Duodenal mucosa (tissue), 2 donors: ENCODE data around the gene SYT12.
A peak's percentile ranks its signal among the peaks of the same experiment; 100 is the strongest.

Experiments used
- H3K27ac ChIP-seq: one replicate; pipeline ENCODE4 v1.7.0; 2013; ENCODE audit warnings: low read depth, low read length
- H3K27me3 ChIP-seq, 2 donors: one replicate each; pipeline ENCODE4 v1.7.0; 2013; ENCODE audit warnings: low read length in 2 of 2, control low read depth in 1 of 2; ENCODE audit not compliant: insufficient read depth in 2 of 2, control insufficient read depth in 1 of 2
- H3K36me3 ChIP-seq, 2 donors: one replicate each; pipeline ENCODE4 v1.7.0; 2013; ENCODE audit warnings: low read length in 2 of 2, control low read depth in 1 of 2; ENCODE audit not compliant: insufficient read depth in 2 of 2, control insufficient read depth in 1 of 2
- H3K4me1 ChIP-seq, 2 donors: one replicate each; pipeline ENCODE4 v1.7.0; 2013; ENCODE audit warnings: low read length in 2 of 2, control low read depth in 1 of 2; ENCODE audit not compliant: insufficient read depth in 2 of 2, control insufficient read depth in 1 of 2
- H3K4me3 ChIP-seq, 2 donors: one replicate each; pipeline ENCODE4 v1.7.0; 2013; ENCODE audit warnings: low read length in 2 of 2, low read depth in 1 of 2
- H3K9ac ChIP-seq, 2 donors: one replicate each; pipeline ENCODE4 v1.7.0; 2013; ENCODE audit warnings: low read length in 2 of 2, low read depth in 1 of 2
- H3K9me3 ChIP-seq, 2 donors: one replicate each; pipeline ENCODE4 v1.7.0; 2013; ENCODE audit warnings: low read length in 2 of 2, control low read depth in 1 of 2; ENCODE audit not compliant: control insufficient read depth in 1 of 2

Gene SYT12

GRCh38 chr11:67013511-67014045, 9.4 kb upstream of the SYT12 start:
- Histone ChIP-seq H3K27me3 (no peaks in the 10 kb centered on the region), H3K27ac (no peak overlapping the region), H3K9ac (no peak overlapping the region), H3K9me3 (no peaks in the 10 kb centered on the region), H3K4me1 (no peaks in the 10 kb centered on the region), H3K36me3 (no peaks in the 10 kb centered on the region), H3K4me3 (no peak overlapping the region)

DNA sequence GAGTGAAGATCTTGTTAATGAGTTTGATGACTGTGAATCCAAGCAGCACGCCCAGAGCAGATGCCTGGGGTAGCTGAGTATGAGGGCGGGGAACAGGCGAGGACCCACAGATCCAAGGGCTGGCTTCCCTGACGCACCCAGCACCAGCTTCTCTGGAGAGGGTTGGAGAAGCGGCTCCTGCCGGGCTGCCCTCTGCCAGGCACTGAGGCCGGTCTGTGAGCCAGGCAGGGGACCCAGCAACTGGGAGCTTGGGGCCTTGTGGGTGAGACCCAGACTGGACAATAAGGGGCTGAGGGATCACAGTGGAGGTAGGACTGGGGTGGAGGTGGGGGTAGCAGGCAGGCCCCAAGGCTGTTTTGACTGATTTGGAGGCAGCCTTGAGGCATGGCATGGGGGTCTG, 8.6 kb upstream of the SYT12 start:
- Histone ChIP-seq H3K36me3 (no peaks in the 10 kb centered on the region), H3K27me3 (no peaks in the 10 kb centered on the region), H3K9me3 (no peaks in the 10 kb centered on the region), H3K4me3 (no peak overlapping the region), H3K4me1 (no peaks in the 10 kb centered on the region), H3K27ac (no peak overlapping the region), H3K9ac (no peak overlapping the region)

- H3K4me3 ChIP-seq, result no peak overlapping the region
- H3K4me1 ChIP-seq, result no peaks in the 10 kb centered on the region
- no peak overlapping the region for H3K9ac ChIP-seq
- no peaks in the 10 kb centered on the region for H3K36me3 ChIP-seq
- H3K27ac ChIP-seq, result no peak overlapping the region
- H3K9me3 ChIP-seq, result no peaks in the 10 kb centered on the region
- no peaks in the 10 kb centered on the region for H3K27me3 ChIP-seq
Observed at GRCh38 chr11:67015048-67015447, 7.9 kb upstream of the SYT12 start.

DNA sequence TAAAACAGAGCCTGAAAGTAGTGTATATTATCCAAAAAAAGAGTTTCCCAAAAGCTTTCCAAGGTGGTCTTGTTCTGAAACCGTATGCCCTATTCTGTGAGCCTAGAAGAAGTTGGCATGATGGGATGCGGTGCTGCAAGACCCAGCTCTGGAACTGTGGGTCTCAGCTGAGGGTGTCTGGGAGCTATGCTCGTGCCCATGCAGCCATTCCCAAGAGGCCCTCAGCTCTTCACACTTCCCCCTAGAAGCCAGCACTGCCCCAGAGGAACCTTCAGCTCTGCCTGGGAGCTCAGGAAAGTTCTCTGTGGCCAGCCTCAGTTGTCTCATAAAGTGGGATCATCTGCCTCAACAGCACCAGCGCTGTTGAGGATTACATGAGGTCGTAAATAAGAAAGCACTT, 6.4 kb upstream of the SYT12 start:
- H3K27ac ChIP-seq, result no peak overlapping the region
- no peak overlapping the region for H3K9ac ChIP-seq
- H3K9me3 ChIP-seq, result no peaks in the 10 kb centered on the region
- no peaks in the 10 kb centered on the region for H3K4me1 ChIP-seq
- no peaks in the 10 kb centered on the region for H3K27me3 ChIP-seq
- H3K36me3 ChIP-seq, result no peaks in the 10 kb centered on the region
- H3K4me3 ChIP-seq, result no peak overlapping the region

DNA sequence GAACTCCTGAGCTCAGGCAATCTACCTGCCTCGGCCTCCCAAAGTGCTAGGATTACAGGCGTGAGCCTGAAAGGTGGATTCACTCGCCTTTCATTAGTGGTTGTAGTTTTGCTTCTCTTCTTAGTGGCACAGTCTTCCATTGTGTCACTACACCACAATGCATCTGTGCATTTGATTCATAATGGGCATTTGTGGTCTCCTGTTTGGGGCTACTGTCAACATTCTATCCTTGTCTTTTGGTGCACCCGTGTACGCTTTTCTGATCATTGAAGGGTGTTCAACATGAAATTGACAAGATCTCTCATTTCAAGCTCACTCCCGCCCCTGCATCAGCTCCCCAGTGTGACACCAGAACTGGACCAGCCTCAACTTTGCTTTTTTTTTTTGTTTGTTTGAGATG, 2.0 kb upstream of the SYT12 start:
- no peak overlapping the region for H3K4me3 ChIP-seq
- no peaks in the 10 kb centered on the region for H3K9me3 ChIP-seq
- H3K4me1 ChIP-seq, result peaks cover 11 to 14% of the 10 kb centered on the region in 2 donors
- no peaks in the 10 kb centered on the region for H3K36me3 ChIP-seq
- no peak overlapping the region for H3K27ac ChIP-seq
- H3K9ac ChIP-seq, result no peak overlapping the region
- peaks cover 26% of the 10 kb centered on the region in 2 donors for H3K27me3 ChIP-seq

GRCh38 chr11:67022341-67022933, 497 bp upstream of the SYT12 start:
- Histone ChIP-seq H3K4me3 (peak overlapping the region; percentile 8 to 11), H3K27me3 (peaks cover 26% of the 10 kb centered on the region in 2 donors), H3K36me3 (no peaks in the 10 kb centered on the region), H3K27ac (no peak overlapping the region), H3K9me3 (no peaks in the 10 kb centered on the region), H3K9ac (no peak overlapping the region), H3K4me1 (peaks cover 12 to 14% of the 10 kb centered on the region in 2 donors)

DNA sequence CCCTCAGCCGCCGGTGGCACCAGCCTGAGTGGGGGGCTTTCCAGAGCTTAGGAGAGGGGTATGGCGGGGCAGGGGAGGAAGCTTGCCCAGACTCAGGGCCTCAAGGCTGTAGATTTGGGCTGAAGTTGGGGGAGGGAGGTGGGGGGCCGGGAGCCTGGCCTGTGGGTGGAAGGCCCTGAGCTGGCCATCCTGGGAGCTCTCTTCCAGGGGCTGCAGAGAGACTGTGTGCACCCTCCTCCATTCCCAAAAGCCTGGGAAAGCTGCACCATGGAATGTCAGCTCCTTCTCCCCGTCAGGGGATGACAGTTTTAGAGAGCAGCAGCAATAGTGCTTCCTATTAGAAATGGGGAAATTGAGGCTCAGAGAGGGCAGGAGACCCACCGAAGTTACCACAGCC, 1.0 kb downstream of the SYT12 start:
- peaks cover 20 to 22% of the 10 kb centered on the region in 2 donors for H3K4me1 ChIP-seq
- no peaks in the 10 kb centered on the region for H3K9me3 ChIP-seq
- no peak overlapping the region for H3K9ac ChIP-seq
- H3K4me3 ChIP-seq, result peak overlapping the region in 1 of 2 donors; percentile 46
- H3K27ac ChIP-seq, result no peak overlapping the region
- H3K27me3 ChIP-seq, result peaks cover 26% of the 10 kb centered on the region in 2 donors
- H3K36me3 ChIP-seq, result no peaks in the 10 kb centered on the region

DNA sequence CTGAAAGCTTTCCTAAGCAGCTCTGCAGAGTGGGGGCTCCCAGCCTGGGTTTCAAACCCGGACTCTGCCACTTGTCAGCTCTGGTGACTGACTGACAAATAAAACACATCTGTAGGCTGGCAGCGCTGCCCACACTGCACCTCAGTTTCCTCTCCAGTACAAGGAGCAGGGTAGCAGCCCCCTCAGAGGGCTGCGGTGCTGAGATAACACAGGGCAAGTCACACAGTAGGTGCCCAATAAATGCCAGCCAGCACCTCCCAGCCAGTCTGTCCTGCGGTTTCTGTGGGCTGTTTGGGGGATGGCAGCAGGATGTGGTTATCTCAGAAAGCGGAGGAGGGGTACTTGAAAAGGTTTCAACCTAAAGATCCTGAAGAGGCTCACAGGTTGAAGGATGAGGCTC, 1.5 kb downstream of the SYT12 start:
- no peak overlapping the region for H3K4me3 ChIP-seq

GRCh38 chr11:67024966-67025365, 2.0 kb downstream of the SYT12 start:
- H3K9me3 ChIP-seq, result no peaks in the 10 kb centered on the region
- no peaks in the 10 kb centered on the region for H3K36me3 ChIP-seq
- no peak overlapping the region for H3K27ac ChIP-seq
- H3K4me1 ChIP-seq, result peaks cover 20 to 22% of the 10 kb centered on the region in 2 donors
- H3K9ac ChIP-seq, result no peak overlapping the region
- peaks cover 26% of the 10 kb centered on the region in 2 donors for H3K27me3 ChIP-seq
- H3K4me3 ChIP-seq, result no peak overlapping the region

More for the DNA sequence above, 1.5 kb downstream of the SYT12 start:
- Histone ChIP-seq H3K4me1 (peaks cover 20 to 22% of the 10 kb centered on the region in 2 donors), H3K36me3 (no peaks in the 10 kb centered on the region), H3K27ac (no peak overlapping the region), H3K9ac (no peak overlapping the region), H3K9me3 (no peaks in the 10 kb centered on the region), H3K27me3 (peaks cover 26% of the 10 kb centered on the region in 2 donors)

DNA sequence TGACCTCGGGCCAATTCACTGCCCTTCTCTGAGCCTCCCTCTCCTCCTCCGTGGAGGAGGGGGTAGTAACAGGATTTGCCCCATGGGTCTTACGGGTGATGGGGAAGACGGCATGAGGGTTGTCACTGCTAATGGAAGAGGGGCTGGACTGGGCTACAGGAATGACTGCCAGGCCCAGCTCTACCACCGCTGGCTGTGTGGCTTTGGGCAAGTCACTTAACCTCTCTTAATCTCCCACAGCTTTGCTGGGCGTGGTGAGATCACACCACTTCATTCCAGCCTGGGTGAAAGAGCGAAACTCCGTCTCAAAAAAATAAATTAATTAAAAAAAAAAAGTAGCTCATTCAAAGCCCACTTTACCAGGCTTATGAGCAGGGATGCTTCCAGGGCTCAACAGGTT, 2.8 kb downstream of the SYT12 start:
- peaks cover 26 to 29% of the 10 kb centered on the region in 2 donors for H3K27me3 ChIP-seq
- H3K9ac ChIP-seq, result no peak overlapping the region
- H3K9me3 ChIP-seq, result no peaks in the 10 kb centered on the region
- H3K4me1 ChIP-seq, result peaks cover 20 to 22% of the 10 kb centered on the region in 2 donors
- no peaks in the 10 kb centered on the region for H3K36me3 ChIP-seq
- no peak overlapping the region for H3K27ac ChIP-seq
- H3K4me3 ChIP-seq, result no peak overlapping the region
